Astrocyte (in vitro differentiated cells and primary cell): ENCODE data around the gene ADGRA1.

Experiments used
- EZH2 ChIP-seq: IDR thresholded peaks from 2 replicates; pipeline ENCODE4 v1.6.1; 2012; ENCODE audit warnings: mild to moderate bottlenecking, low read length, inconsistent platforms; ENCODE audit not compliant: insufficient read depth
- TF ChIP-seq, protein P1 (sequence below): IDR thresholded peaks from 2 replicates; pipeline ENCODE4 v1.5.1; 2011; ENCODE audit warnings: low read depth, mild to moderate bottlenecking, inconsistent platforms, low read length, moderate library complexity; ENCODE audit not compliant: insufficient read depth

DNA sequence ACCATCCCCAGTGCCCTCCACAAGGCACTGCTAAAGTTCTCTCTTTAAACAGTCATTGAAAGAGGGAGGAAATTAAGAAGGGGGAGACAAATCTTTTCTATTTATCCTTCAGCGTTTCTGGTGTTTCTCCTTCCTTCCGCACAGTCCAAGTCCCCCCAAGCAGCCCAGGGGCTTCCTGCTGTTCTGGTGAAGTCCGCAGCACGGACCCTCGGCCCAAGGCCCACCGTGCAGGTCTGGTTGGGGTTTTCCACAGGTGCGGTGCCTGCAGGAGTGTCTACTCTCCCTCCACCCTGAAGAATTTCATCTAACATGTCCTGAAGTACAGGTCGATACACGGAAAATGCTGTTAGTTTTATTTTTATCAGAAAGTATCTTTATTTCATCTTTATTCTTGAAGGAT is 38.2 kb downstream of the ADGRA1 start:
- TF ChIP-seq, protein P1, sequence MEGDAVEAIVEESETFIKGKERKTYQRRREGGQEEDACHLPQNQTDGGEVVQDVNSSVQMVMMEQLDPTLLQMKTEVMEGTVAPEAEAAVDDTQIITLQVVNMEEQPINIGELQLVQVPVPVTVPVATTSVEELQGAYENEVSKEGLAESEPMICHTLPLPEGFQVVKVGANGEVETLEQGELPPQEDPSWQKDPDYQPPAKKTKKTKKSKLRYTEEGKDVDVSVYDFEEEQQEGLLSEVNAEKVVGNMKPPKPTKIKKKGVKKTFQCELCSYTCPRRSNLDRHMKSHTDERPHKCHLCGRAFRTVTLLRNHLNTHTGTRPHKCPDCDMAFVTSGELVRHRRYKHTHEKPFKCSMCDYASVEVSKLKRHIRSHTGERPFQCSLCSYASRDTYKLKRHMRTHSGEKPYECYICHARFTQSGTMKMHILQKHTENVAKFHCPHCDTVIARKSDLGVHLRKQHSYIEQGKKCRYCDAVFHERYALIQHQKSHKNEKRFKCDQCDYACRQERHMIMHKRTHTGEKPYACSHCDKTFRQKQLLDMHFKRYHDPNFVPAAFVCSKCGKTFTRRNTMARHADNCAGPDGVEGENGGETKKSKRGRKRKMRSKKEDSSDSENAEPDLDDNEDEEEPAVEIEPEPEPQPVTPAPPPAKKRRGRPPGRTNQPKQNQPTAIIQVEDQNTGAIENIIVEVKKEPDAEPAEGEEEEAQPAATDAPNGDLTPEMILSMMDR = no peak
- no peak for TF ChIP-seq EZH2
